PC-9 (cell line): ENCODE measurements around the gene CCP110. TPM values are rescaled to one million over a fixed set of nuclear protein-coding genes. Genes with fewer than 3 reads are reported as not detected.
A peak's percentile ranks its signal among the peaks of the same experiment; 100 is the strongest.

Experiments
- BruUV-seq: library from RNA; stranded (reverse); fragments of 400-500 nt; replicated peaks from 2 replicates; lab custom pipeline; 2021; lab: Mats Ljungman, UMichigan
- CTCF ChIA-PET: fragments of 300-600 bp; sonication (Branson Sonifier 250); formaldehyde crosslinking; loops from one replicate; lab custom pipeline; 2022; ENCODE audit warnings: antibody characterized with exemption; lab: Charles Lee
- POLR2A ChIA-PET: fragments of 300-600 bp; sonication (Branson Sonifier 250); formaldehyde crosslinking; loops from one replicate; lab custom pipeline; 2022; ENCODE audit warnings: antibody characterized with exemption; ENCODE audit not compliant: unreplicated experiment; lab: Charles Lee
- DNase-seq, 2 experiments: peaks; one replicate each; pipeline versions ENCODE4 v3.0.0 to v3.0.0-alpha.2; 2015 to 2022; ENCODE audit warnings: mixed read lengths in 1 of 2
- H2AFZ ChIP-seq: fragments of 200-600 bp; sonication (generic); 2 replicates; pipeline ENCODE4 v1.8.1; 2017; ENCODE audit warnings: antibody characterized with exemption
- H3F3A ChIP-seq: fragments of 200-600 bp; sonication (generic); 2 replicates; pipeline ENCODE4 v1.8.1; 2017; ENCODE audit warnings: antibody characterized with exemption, mild to moderate bottlenecking, low read depth; ENCODE audit not compliant: insufficient read depth
- H3K27ac ChIP-seq: fragments of 200-600 bp; sonication (generic); 2 replicates; pipeline ENCODE4 v1.6.1; 2016; ENCODE audit warnings: mixed run types
- H3K27me3 ChIP-seq: fragments of 200-600 bp; sonication (generic); 2 replicates; pipeline ENCODE4 v1.6.1; 2016; ENCODE audit warnings: low read depth, mixed run types; ENCODE audit not compliant: insufficient read depth
- H3K36me3 ChIP-seq: fragments of 200-600 bp; sonication (generic); 2 replicates; pipeline ENCODE4 v1.6.1; 2016; ENCODE audit warnings: low read depth, mixed run types
- H3K4me1 ChIP-seq: fragments of 200-600 bp; sonication (generic); replicated peaks from 2 replicates; pipeline ENCODE4 v1.6.1; 2016; ENCODE audit warnings: mixed run types; ENCODE audit not compliant: insufficient read depth
- H3K4me2 ChIP-seq: fragments of 200-600 bp; sonication (generic); 2 replicates; pipeline ENCODE4 v1.6.1; 2017; ENCODE audit warnings: mixed run types
- H3K4me3 ChIP-seq: fragments of 200-600 bp; sonication (generic); 2 replicates; pipeline ENCODE4 v1.6.1; 2016; ENCODE audit warnings: mixed run types
- H3K79me2 ChIP-seq: fragments of 200-600 bp; sonication (generic); 2 replicates; pipeline ENCODE4 v1.6.1; 2017; ENCODE audit warnings: low read depth, mixed run types
- H3K9me2 ChIP-seq: fragments of 200-600 bp; sonication (generic); 2 replicates; pipeline ENCODE4 v1.8.1; 2017; ENCODE audit warnings: mild to moderate bottlenecking; ENCODE audit not compliant: insufficient read depth
- H3K9me3 ChIP-seq: fragments of 200-600 bp; sonication (generic); 2 replicates; pipeline ENCODE4 v1.8.1; 2016; ENCODE audit warnings: low read depth; ENCODE audit not compliant: insufficient read depth
- H4K20me1 ChIP-seq: fragments of 200-600 bp; sonication (generic); 2 replicates; pipeline ENCODE4 v1.8.1; 2017; ENCODE audit not compliant: insufficient read depth
- EZH2 ChIP-seq: fragments of 200-600 bp; sonication (generic); IDR thresholded peaks from 2 replicates; pipeline ENCODE4 v1.8.0; 2017; ENCODE audit warnings: antibody characterized with exemption, low read depth
- intact Hi-C: fragments of 100-400 bp; cut with micrococcal nuclease; formaldehyde crosslinking; loops from one replicate; pipeline ENCODE4 v1.10.0; 2022; ENCODE audit not compliant: unreplicated experiment
- total RNA-seq: library from RNA; stranded (reverse); gene quantifications from 2 replicates; pipeline ENCODE4 v1.2.3, GENCODE V29; 2021
- TF ChIP-seq, protein P1 (sequence below): fragments of 200-600 bp; sonication (generic); conservative IDR thresholded peaks from 2 replicates; pipeline ENCODE4 v1.6.1; 2017; ENCODE audit warnings: mixed run types, antibody characterized with exemption, mild to moderate bottlenecking, moderate library complexity

Gene CCP110
- total RNA-seq, 1 experiment from 2014 or later: 31.9 TPM

GRCh38 chr16:19524356-19524615 is 544 bp downstream of the CCP110 start:
- Histone ChIP-seq H3F3A (peaks cover 12% of the 10 kb centered on the region), H3K9me3 (no peaks in the 10 kb centered on the region), H3K4me2 (peak overlapping the region; percentile 92), H3K9me2 (no peaks in the 10 kb centered on the region), H4K20me1 (no peaks in the 10 kb centered on the region), H3K36me3 (0 out of 2 replicates have a peak, but pooled peaks cover 11% of the 10 kb centered on the region), H2AFZ (peak overlapping the region; percentile 99), H3K4me1 (peaks cover 42% of the 10 kb centered on the region), H3K27me3 (no peaks in the 10 kb centered on the region), H3K27ac (no peak overlapping the region), H3K79me2 (peaks cover 54% of the 10 kb centered on the region), H3K4me3 (peak overlapping the region; percentile 79)
- intact Hi-C loops: loop anchor here (5.0 to 10.0 kb wide), 5 partner anchors 112 to 539 kb away; partner anchors contain the start of gene TMC7
- ChIA-PET CTCF (interaction anchor here (0.6 kb wide), 1 partner anchor 36 kb away, joined by 10 read pairs; no protein-coding TSS in a partner anchor), POLR2A (interaction anchor here (0.6 to 0.7 kb wide), 2 partner anchors 29 to 1374 kb away, joined by 5 to 7 read pairs; no protein-coding TSS in a partner anchor)
- DNase-seq: no peak
- TF ChIP-seq, protein P1, sequence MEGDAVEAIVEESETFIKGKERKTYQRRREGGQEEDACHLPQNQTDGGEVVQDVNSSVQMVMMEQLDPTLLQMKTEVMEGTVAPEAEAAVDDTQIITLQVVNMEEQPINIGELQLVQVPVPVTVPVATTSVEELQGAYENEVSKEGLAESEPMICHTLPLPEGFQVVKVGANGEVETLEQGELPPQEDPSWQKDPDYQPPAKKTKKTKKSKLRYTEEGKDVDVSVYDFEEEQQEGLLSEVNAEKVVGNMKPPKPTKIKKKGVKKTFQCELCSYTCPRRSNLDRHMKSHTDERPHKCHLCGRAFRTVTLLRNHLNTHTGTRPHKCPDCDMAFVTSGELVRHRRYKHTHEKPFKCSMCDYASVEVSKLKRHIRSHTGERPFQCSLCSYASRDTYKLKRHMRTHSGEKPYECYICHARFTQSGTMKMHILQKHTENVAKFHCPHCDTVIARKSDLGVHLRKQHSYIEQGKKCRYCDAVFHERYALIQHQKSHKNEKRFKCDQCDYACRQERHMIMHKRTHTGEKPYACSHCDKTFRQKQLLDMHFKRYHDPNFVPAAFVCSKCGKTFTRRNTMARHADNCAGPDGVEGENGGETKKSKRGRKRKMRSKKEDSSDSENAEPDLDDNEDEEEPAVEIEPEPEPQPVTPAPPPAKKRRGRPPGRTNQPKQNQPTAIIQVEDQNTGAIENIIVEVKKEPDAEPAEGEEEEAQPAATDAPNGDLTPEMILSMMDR: no peak
- TF ChIP-seq EZH2: no peak
- no TSS peak for BruUV-seq

DNA sequence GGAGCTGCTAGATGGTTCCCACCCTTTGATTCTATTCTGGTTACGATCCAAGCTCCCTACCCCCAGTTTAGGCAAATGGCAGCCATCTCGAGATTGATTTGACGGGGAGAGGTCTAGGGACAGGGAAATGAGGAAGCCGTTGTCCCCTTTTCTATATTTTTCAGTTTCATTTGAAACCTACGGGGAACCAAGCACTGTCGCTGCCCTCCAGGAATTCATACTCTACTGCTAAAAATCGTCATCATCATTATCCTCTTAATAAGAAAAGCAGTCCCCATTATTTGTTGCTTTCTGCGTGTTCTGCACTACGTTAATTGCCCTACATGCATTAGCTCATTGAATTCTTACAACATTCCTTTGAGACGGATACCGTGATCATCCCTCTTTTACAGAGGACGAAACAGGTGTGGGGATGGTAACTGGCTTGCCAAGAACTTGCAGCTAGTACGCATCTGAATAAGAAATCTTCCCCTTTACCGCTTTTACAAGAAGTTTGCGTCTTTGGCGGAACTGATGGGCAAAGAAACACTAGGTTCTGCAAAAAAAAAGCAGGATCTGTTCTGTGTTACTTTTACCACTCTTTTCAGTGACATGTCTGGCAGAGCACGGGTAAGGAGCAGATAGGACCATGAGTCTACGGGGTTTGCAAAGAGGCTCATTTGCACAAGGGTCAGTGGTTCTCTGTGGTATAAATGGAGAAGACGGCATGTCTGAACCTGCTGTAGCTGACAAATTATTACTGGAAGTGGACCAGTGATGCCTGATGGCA is 1.1 kb downstream of the CCP110 start:
- CTCF ChIA-PET: no interaction called here
- Histone ChIP-seq H2AFZ (peak overlapping the region; percentile 99), H3K4me1 (peaks cover 37% of the 10 kb centered on the region), H3K9me2 (no peaks in the 10 kb centered on the region), H3K79me2 (peaks cover 49% of the 10 kb centered on the region), H3K4me2 (peak overlapping the region; percentile 92), H3K9me3 (no peaks in the 10 kb centered on the region), H4K20me1 (no peaks in the 10 kb centered on the region), H3K36me3 (0 out of 2 replicates have a peak, but pooled peaks cover 11% of the 10 kb centered on the region), H3K27me3 (no peaks in the 10 kb centered on the region), H3K27ac (no peak overlapping the region), H3K4me3 (peak overlapping the region; percentile 79), H3F3A (peaks cover 12% of the 10 kb centered on the region)
- TSS peak; percentile 48 for BruUV-seq
- DNase-seq: no peak
- TF ChIP-seq, protein P1: no peak
- TF ChIP-seq EZH2: no peak
- POLR2A ChIA-PET: interaction anchor here (0.6 to 0.7 kb wide), 2 partner anchors 28 to 1373 kb away, joined by 5 to 7 read pairs; no protein-coding TSS in a partner anchor
- intact Hi-C loops: loop anchor here (5.0 to 10.0 kb wide), 5 partner anchors 112 to 540 kb away; partner anchors contain the start of gene TMC7

GRCh38 chr16:19525385-19525723 is 1.6 kb downstream of the CCP110 start:
- Histone ChIP-seq H3K27me3 (no peaks in the 10 kb centered on the region), H3F3A (peaks cover 12% of the 10 kb centered on the region), H4K20me1 (no peaks in the 10 kb centered on the region), H3K79me2 (peaks cover 43% of the 10 kb centered on the region), H3K4me1 (peaks cover 32% of the 10 kb centered on the region), H3K4me2 (peak overlapping the region; percentile 92; the same call in 1 of the 2 replicates), H3K27ac (no peak overlapping the region), H3K9me3 (no peaks in the 10 kb centered on the region), H2AFZ (no peak overlapping the region), H3K4me3 (no peak overlapping the region), H3K9me2 (no peaks in the 10 kb centered on the region), H3K36me3 (0 out of 2 replicates have a peak, but pooled peaks cover 11% of the 10 kb centered on the region)
- CTCF ChIA-PET: no interaction called here
- no TSS peak for BruUV-seq
- intact Hi-C loops: loop anchor here (10.0 kb wide), 1 partner anchor 541 kb away; the partner anchor contains the start of gene TMC7
- no peak for DNase-seq
- POLR2A ChIA-PET: no interaction called here
- TF ChIP-seq EZH2: no peak
- TF ChIP-seq, protein P1: no peak
